ENCODE data around the gene HIVEP1. TPM values are rescaled to one million over a fixed set of nuclear protein-coding genes. Genes with fewer than 3 reads are reported as not detected.
"Not testable (repeated sequence)": the region's sequence is repeated elsewhere in the genome, so short reads cannot be mapped to it uniquely, and the experiment has no call there.

HIVEP1 gene
- total RNA-seq, 2 experiments from 2014 or later: 45.9 to 71.6 TPM

DNA sequence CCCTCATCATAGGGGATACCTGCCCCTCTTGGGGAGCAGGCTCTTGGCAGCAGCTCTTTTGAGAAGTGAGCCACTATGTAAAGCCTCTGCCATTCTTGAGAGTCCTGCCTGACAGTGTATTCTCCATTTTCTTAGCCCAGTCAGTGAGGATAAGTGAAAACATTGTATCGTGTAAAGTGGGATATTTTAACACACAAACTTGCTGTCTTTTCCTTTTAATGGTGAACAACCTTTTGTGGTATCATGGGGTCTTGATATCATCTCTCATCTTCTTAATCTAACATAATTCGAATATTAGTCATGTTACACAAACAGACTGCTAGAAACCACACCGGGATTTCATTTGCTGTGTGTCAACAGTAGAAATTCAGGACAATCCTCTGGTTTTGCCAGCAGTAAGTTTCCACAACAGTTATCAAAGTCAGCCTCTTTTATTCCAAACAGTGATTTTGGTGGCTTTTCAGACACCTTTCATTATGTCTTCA is 136.2 kb downstream of the HIVEP1 start:
- peaks cover 14% of the 10 kb centered on the region for H3K4me1 Mint-ChIP-seq
- no peaks in the 10 kb centered on the region for H3K9me3 Mint-ChIP-seq (ENCODE audit: low read depth)
- H3K27me3 Mint-ChIP-seq: no peaks in the 10 kb centered on the region
- H3K4me3 Mint-ChIP-seq: no peak overlapping the region
- no peak for ATAC-seq
- H3K27ac Mint-ChIP-seq: no peak overlapping the region
- intact Hi-C loops (cut with DNase I, micrococcal nuclease): no loop called here
- ChIA-PET POLR2A (no interaction called here), CTCF (interaction anchor here (1.0 kb wide), 1 partner anchor 32 kb away, joined by 4 read pairs; no protein-coding TSS in a partner anchor)
- peaks cover 9% of the 10 kb centered on the region for H3K36me3 Mint-ChIP-seq (ENCODE audit: low read depth)
- no peak for DNase-seq

DNA sequence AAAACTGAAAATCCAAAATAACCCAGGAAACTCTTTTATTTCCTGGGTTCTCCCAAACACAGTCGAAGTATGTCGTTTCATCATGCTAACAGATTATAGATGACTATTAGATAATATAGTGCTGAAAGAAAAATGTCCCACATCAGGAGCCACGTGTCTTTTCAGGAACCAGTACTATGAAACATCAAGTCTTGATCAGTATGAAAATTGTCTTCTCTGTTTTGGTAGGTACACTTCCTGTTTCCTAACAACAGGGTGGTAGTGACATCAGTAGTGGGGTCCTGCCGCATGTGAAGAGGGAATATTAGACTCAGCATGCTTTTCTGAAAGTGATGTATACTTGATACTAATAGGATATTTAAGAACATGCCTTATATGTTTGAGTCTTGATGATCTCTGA is 136.7 kb downstream of the HIVEP1 start:
- intact Hi-C loops (cut with DNase I, micrococcal nuclease): no loop called here
- H3K27ac Mint-ChIP-seq: no peak overlapping the region
- ChIA-PET POLR2A (no interaction called here), CTCF (interaction anchor here (1.0 kb wide), 1 partner anchor 32 kb away, joined by 4 read pairs; no protein-coding TSS in a partner anchor)
- H3K27me3 Mint-ChIP-seq: no peaks in the 10 kb centered on the region
- H3K4me1 Mint-ChIP-seq: peaks cover 14% of the 10 kb centered on the region
- H3K36me3 Mint-ChIP-seq (ENCODE audit: low read depth): peaks cover 6% of the 10 kb centered on the region
- peak; percentile 42 for ATAC-seq
- H3K9me3 Mint-ChIP-seq (ENCODE audit: low read depth): no peaks in the 10 kb centered on the region
- DNase-seq: no peak
- H3K4me3 Mint-ChIP-seq: no peak overlapping the region

DNA sequence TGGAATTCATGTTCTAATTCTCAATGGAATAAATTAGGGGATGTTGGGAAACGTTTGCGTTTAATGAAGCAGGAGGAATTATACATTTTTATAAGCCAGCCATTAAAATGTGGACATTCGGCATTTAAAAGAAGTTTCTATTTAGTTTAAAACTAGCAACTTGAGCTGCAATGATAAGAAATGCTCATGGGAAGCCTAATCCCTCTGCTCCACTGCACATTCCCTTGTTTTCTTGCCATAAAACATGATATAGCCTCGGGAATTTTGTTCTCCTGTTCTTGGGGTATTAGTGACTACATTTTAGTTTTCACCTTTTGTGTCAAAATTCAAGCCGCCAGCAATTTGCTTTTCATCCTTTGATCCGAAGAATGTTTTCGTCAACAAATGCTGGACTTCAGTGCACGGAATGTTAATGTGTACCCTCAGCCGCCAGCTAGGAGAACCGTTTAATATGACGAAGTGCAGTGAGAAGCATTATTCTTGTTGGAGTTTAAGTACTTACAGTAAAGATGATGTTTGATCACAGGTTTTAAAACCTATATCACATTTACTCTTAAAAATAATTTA is 137.9 kb downstream of the HIVEP1 start:
- Mint-ChIP-seq H3K4me3 (no peak overlapping the region), H3K36me3 (ENCODE audit: low read depth) (peaks cover 7% of the 10 kb centered on the region), H3K4me1 (peaks cover 14% of the 10 kb centered on the region), H3K27me3 (no peaks in the 10 kb centered on the region), H3K9me3 (ENCODE audit: low read depth) (no peaks in the 10 kb centered on the region), H3K27ac (no peak overlapping the region)
- ATAC-seq: no peak
- ChIA-PET CTCF (interaction anchor here (0.8 to 0.9 kb wide), 2 partner anchors 12 to 102 kb away, joined by 3 to 4 read pairs; no protein-coding TSS in a partner anchor), POLR2A (no interaction called here)
- intact Hi-C loops (cut with DNase I, micrococcal nuclease): loop anchor here in 1 of 2 experiments (5.0 kb wide), 1 partner anchor 137 kb away; no protein-coding TSS in a partner anchor
- DNase-seq: no peak

DNA sequence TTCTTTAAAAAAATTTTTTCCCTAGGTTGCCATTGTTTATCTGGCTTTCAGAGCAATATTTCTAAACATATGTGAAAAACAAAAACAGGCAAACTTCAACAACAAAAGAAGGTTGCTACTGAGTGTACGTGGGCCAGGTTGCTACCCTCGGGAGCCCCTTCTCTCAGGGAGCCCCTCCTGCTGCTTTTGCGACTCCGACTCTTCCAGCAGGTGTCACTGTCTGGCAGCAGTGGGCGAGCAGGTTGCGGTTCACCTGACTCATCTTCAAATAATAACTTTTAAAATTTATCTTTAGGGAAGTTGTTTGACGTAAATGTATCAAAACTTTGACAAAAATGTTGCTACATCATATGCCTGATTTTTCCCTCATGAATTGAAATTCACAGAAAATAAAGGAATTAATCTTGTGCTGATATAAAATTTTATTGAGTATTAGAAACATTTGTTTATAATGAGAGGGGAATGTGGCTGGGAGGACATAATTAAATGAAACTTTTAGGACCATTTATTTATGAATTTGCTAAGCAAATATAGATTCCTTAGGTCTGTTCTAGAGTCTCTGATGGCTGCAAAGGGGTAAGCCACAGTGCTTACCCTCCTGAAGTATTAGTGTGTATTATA is 138.8 kb downstream of the HIVEP1 start:
- CTCF ChIA-PET: interaction anchor here (0.8 kb wide), 1 partner anchor 103 kb away, joined by 4 read pairs; no protein-coding TSS in a partner anchor
- Mint-ChIP-seq H3K27ac (no peak overlapping the region), H3K9me3 (ENCODE audit: low read depth) (no peaks in the 10 kb centered on the region), H3K27me3 (no peaks in the 10 kb centered on the region), H3K36me3 (ENCODE audit: low read depth) (peaks cover 13% of the 10 kb centered on the region), H3K4me1 (peaks cover 14% of the 10 kb centered on the region), H3K4me3 (no peak overlapping the region)
- ATAC-seq (no peak), DNase-seq (peak; percentile 60)
- POLR2A ChIA-PET: no interaction called here
- intact Hi-C loops (cut with DNase I, micrococcal nuclease): loop anchor here (1.0 to 5.0 kb wide), 2 partner anchors 136 to 138 kb away; no protein-coding TSS in a partner anchor

DNA sequence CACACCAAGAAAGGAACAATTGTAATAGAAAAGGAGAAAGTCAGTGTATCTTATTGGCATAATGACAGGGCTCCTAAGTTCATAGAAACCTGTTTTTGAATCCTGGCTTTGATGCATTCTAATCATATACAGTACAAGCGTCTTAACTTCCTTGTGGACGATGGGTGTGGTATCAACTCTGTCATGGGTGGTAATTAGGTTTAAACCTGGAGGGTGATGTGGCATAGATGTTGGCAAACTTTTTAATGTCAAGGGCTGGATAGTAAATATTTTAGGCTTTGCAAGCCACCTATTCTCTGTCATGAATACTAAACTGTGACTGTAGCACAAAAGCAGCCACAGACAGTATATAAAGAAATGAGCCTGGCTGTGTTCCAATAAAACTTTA is 139.3 kb downstream of the HIVEP1 start:
- H3K4me3 Mint-ChIP-seq: no peak overlapping the region
- no peak for DNase-seq
- intact Hi-C loops (cut with DNase I, micrococcal nuclease): loop anchor here (1.0 to 5.0 kb wide), 2 partner anchors 136 to 138 kb away; no protein-coding TSS in a partner anchor
- no peak for ATAC-seq
- ChIA-PET POLR2A (no interaction called here), CTCF (no interaction called here)
- H3K9me3 Mint-ChIP-seq (ENCODE audit: low read depth): no peaks in the 10 kb centered on the region
- H3K36me3 Mint-ChIP-seq (ENCODE audit: low read depth): peaks cover 15% of the 10 kb centered on the region
- H3K27me3 Mint-ChIP-seq: no peaks in the 10 kb centered on the region
- H3K4me1 Mint-ChIP-seq: peaks cover 14% of the 10 kb centered on the region
- H3K27ac Mint-ChIP-seq: no peak overlapping the region

DNA sequence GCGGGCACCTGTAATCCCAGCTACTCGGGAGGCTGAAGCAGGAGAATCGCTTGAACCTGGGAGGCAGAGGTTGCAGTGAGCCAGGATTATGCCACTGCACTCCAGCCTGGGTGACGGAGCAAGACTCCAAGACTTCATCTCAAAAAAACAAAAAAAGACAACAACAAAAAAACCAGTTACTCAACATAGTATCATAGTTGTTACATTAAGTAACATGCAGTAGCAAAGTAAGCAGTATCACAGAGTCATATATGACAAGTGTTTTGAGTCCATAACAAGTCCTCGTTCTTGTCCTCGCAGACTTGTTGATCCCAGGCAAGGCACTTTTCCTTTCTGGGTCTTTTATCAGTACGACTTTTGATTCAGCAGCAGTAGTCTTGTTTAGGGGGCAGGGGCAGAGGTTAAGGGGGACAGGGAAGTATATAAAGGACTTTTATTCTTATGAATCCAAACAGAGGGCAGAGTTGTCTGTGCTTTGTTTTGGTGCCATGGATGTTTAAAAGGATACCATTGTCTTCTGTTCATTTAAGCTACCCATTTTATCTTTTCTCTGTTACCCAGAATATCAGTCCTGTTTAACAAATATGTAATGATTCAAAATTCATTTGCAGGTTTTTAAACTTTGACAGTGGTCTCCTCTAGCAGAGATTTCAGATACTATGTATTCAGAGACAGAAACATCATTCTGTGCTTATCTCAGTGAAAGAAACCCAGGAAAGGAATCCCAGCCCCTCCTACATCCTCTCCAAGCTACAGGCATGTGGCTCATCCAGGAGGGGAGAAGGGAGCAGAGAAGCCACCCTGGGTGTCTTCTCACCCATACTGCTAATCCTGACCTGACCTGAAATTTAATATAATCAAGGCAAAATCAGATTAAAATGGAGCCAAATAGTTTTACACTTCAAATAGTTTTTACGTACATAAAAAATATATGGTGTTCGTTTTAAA is 140.2 kb downstream of the HIVEP1 start:
- peaks cover 16% of the 10 kb centered on the region for H3K4me1 Mint-ChIP-seq

DNA sequence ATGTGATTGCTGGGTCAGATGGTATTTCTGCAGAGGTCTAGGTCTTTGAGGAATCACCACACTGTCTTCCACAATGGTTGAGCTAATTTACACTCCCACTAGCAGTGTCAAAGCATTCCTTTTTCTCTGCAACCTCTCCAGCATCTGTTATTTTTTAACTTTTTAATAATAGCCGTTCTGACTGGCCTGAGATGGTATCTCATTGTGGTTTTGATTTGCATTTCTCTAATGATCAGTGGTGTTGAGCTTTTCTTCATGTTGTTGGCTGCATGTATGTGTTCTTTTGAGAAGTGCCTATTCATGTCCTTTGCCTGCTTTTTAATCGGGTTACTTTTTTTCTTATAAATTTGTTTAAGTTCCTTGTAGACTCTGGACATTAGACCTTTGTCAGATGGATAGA is 143.7 kb downstream of the HIVEP1 start:
- H3K9me3 Mint-ChIP-seq (ENCODE audit: low read depth); ATAC-seq; H3K4me3 Mint-ChIP-seq; POLR2A ChIA-PET; DNase-seq; intact Hi-C loops (cut with DNase I, micrococcal nuclease); H3K27me3 Mint-ChIP-seq; H3K4me1 Mint-ChIP-seq; H3K27ac Mint-ChIP-seq: not testable (repeated sequence)
- CTCF ChIA-PET: interaction anchor here (1.1 kb wide), 1 partner anchor 11 kb away, joined by 3 read pairs; no protein-coding TSS in a partner anchor
- H3K36me3 Mint-ChIP-seq (ENCODE audit: low read depth): peaks cover 33% of the 10 kb centered on the region

More for the DNA sequence above, 140.2 kb downstream of the HIVEP1 start:
- Mint-ChIP-seq H3K27ac (no peak overlapping the region), H3K4me3 (no peak overlapping the region), H3K9me3 (ENCODE audit: low read depth) (no peaks in the 10 kb centered on the region), H3K36me3 (ENCODE audit: low read depth) (peaks cover 23% of the 10 kb centered on the region), H3K27me3 (no peaks in the 10 kb centered on the region)
- CTCF ChIA-PET: interaction anchor here (0.6 kb wide), 1 partner anchor 99 kb away, joined by 3 read pairs; no protein-coding TSS in a partner anchor
- POLR2A ChIA-PET: no interaction called here
- ATAC-seq (no peak), DNase-seq (no peak)
- intact Hi-C loops (cut with DNase I, micrococcal nuclease): loop anchor here in 1 of 2 experiments (5.0 kb wide), 1 partner anchor 135 kb away; no protein-coding TSS in a partner anchor

DNA sequence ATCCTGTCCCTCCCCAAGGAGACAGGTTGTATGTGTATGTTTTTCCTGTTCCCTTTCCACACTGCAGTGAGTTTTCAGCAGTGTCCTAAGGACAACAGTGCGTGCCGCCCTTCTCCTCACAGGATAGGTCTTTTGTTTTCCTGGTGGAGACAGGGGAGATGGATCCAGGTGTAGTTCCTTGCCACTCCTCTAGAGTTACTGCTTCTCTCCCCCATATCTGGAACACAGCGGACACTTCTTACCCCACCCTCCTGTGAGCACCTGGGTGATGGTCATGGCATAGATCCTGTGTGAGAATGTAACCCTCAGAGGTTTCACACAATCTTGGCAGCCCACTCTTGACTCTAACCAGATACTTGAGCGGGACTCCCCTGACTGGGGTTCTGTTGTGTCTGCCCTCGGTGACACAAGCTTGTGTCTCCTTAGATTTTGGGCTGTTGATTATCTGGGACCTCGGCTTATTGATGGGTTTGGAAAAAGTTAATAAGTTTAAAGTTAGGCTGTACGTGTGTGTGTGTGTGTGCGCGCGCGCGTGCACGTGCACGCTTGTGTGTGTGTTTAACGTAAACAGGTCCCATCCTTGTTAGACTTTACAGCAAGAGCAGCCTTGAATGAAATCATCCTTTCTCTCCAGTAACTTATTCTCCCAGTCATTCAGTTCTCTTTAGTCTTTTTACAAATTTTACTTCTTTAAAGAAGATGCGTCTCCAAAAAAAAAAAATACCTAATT is 146.7 kb downstream of the HIVEP1 start:
- POLR2A ChIA-PET: no interaction called here
- no peaks in the 10 kb centered on the region for H3K9me3 Mint-ChIP-seq (ENCODE audit: low read depth)
- H3K4me1 Mint-ChIP-seq: peaks cover 25% of the 10 kb centered on the region
- intact Hi-C loops (cut with DNase I, micrococcal nuclease): no loop called here
- H3K27me3 Mint-ChIP-seq: no peaks in the 10 kb centered on the region
- DNase-seq: no peak
- no peak overlapping the region for H3K4me3 Mint-ChIP-seq
- peaks cover 58% of the 10 kb centered on the region for H3K36me3 Mint-ChIP-seq (ENCODE audit: low read depth)
- CTCF ChIA-PET: interaction anchor here (1.2 kb wide), 1 partner anchor 41 kb away, joined by 3 read pairs; no protein-coding TSS in a partner anchor
- peak overlapping the region; percentile 2 for H3K27ac Mint-ChIP-seq
- ATAC-seq: no peak

DNA sequence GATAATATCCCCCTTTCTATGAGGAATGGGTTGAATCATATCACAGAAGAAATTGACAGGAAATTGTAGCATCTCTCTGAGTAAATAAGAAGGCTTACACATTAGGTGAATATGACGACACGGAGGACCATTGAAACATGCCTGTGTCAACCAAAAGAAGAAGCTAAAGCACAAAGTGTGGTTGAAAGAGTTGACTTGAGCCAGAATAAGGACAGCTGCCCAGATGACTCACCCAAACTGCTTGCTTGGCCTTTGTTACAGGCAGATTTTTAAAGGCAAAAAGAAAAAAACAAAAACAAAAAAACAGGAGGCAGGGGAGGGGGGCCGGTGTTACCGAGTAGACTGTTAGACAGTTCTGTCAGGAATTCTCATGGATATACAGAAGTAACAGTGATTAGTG is 148.2 kb downstream of the HIVEP1 start:
- POLR2A ChIA-PET: no interaction called here
- peaks cover 57% of the 10 kb centered on the region for H3K36me3 Mint-ChIP-seq (ENCODE audit: low read depth)
- ATAC-seq: no peak
- intact Hi-C loops (cut with DNase I, micrococcal nuclease): no loop called here
- peak overlapping the region; percentile 28 for H3K27ac Mint-ChIP-seq
- CTCF ChIA-PET: no interaction called here
- no peak overlapping the region for H3K4me3 Mint-ChIP-seq
- H3K4me1 Mint-ChIP-seq: peaks cover 25% of the 10 kb centered on the region
- no peaks in the 10 kb centered on the region for H3K27me3 Mint-ChIP-seq
- DNase-seq: no peak
- no peaks in the 10 kb centered on the region for H3K9me3 Mint-ChIP-seq (ENCODE audit: low read depth)

DNA sequence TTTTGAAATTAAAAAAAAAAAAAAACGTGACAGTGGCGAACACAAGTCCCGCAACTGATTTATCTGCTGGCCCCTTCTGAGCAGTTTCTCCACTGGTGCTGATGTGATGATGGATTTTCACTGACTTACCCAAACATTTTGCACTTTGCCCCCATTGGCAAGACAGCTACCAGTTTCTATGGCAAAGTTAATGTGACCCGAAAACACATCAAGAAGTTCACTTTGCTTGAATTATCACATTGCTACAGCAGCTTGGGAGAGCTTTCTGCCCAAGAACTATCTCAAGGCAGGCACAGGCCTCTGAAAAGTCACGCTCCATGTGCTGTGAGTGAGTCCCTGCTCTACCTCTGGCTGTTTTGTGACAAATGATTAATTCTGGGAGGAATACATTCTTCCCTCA is 150.1 kb downstream of the HIVEP1 start:
- POLR2A ChIA-PET: no interaction called here
- no peaks in the 10 kb centered on the region for H3K9me3 Mint-ChIP-seq (ENCODE audit: low read depth)

DNA sequence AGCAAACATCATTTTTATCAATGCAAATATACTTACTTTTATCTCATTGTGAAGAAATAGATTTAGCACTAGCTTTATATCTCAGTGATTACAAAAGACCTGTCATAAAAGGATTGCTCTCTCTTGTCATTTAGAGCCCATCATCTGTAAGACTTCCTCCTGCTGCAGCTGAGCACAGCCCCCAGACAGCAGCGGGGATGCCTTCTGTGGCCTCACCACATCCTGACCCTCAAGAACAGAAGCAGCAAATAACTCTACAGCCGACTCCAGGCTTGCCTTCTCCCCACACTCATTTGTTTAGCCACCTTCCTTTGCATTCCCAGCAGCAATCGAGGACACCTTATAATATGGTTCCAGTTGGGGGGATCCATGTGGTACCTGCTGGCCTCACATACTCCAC is 151.0 kb downstream of the HIVEP1 start:
- Mint-ChIP-seq H3K36me3 (ENCODE audit: low read depth) (peaks cover 36% of the 10 kb centered on the region), H3K27ac (no peak overlapping the region), H3K4me3 (no peak overlapping the region), H3K27me3 (no peaks in the 10 kb centered on the region), H3K4me1 (peaks cover 20% of the 10 kb centered on the region), H3K9me3 (ENCODE audit: low read depth) (no peaks in the 10 kb centered on the region)
- intact Hi-C loops (cut with DNase I, micrococcal nuclease): no loop called here
- CTCF ChIA-PET: interaction anchor here (0.8 to 1.1 kb wide), 2 partner anchors 505 to 507 kb away, joined by 4 to 5 read pairs; no protein-coding TSS in a partner anchor
- ATAC-seq (peak; percentile 76), DNase-seq (peak; percentile 41)
- POLR2A ChIA-PET: no interaction called here

More for the DNA sequence above, 150.1 kb downstream of the HIVEP1 start:
- no peak for DNase-seq
- Mint-ChIP-seq H3K4me3 (no peak overlapping the region), H3K27ac (no peak overlapping the region), H3K36me3 (ENCODE audit: low read depth) (peaks cover 44% of the 10 kb centered on the region), H3K27me3 (no peaks in the 10 kb centered on the region), H3K4me1 (peaks cover 23% of the 10 kb centered on the region)
- no peak for ATAC-seq
- intact Hi-C loops (cut with DNase I, micrococcal nuclease): no loop called here
- CTCF ChIA-PET: no interaction called here

Measured in activated CD4-positive, alpha-beta T cell treated with anti-CD3 and anti-CD28 coated beads for 36 hours (primary cell).